ENCODE results near the gene RAF1.

RAF1 gene

GRCh38 chr3:12585181-12585580, 78.7 kb downstream of the RAF1 start:
- peaks cover 4% of the 10 kb centered on the region; the same call in 1 of the 2 replicates for H3K4me1 ChIP-seq (ENCODE audit: insufficient read depth, low read length)
- H3K36me3 ChIP-seq (ENCODE audit: insufficient read depth, low read length), result peaks cover 59% of the 10 kb centered on the region
- no peaks in the 10 kb centered on the region for H3K9me3 ChIP-seq (ENCODE audit: control insufficient read depth, insufficient read depth, low read length)
- H3K9ac ChIP-seq (ENCODE audit: low read depth, low read length), result no peak overlapping the region

- Histone ChIP-seq H3K9ac (ENCODE audit: low read depth, low read length) (no peak overlapping the region), H3K36me3 (ENCODE audit: insufficient read depth, low read length) (peaks cover 55% of the 10 kb centered on the region), H3K4me1 (ENCODE audit: insufficient read depth, low read length) (peaks cover 4% of the 10 kb centered on the region; the same call in 1 of the 2 replicates), H3K9me3 (ENCODE audit: control insufficient read depth, insufficient read depth, low read length) (no peaks in the 10 kb centered on the region)
Measured at GRCh38 chr3:12584083-12584482, 79.8 kb downstream of the RAF1 start.

GRCh38 chr3:12583280-12583679, 80.6 kb downstream of the RAF1 start:
- Histone ChIP-seq H3K9ac (ENCODE audit: low read depth, low read length) (no peak overlapping the region), H3K4me1 (ENCODE audit: insufficient read depth, low read length) (peaks cover 4% of the 10 kb centered on the region; the same call in 1 of the 2 replicates), H3K9me3 (ENCODE audit: control insufficient read depth, insufficient read depth, low read length) (no peaks in the 10 kb centered on the region), H3K36me3 (ENCODE audit: insufficient read depth, low read length) (peaks cover 52% of the 10 kb centered on the region)

GRCh38 chr3:12582730-12583129, 81.2 kb downstream of the RAF1 start:
- Histone ChIP-seq H3K9me3 (ENCODE audit: control insufficient read depth, insufficient read depth, low read length) (no peaks in the 10 kb centered on the region), H3K9ac (ENCODE audit: low read depth, low read length) (no peak overlapping the region), H3K4me1 (ENCODE audit: insufficient read depth, low read length) (peaks cover 4% of the 10 kb centered on the region; the same call in 1 of the 2 replicates), H3K36me3 (ENCODE audit: insufficient read depth, low read length) (peaks cover 48% of the 10 kb centered on the region)

GRCh38 chr3:12579905-12580304, 84.0 kb downstream of the RAF1 start:
- Histone ChIP-seq H3K36me3 (ENCODE audit: insufficient read depth, low read length) (peaks cover 41% of the 10 kb centered on the region), H3K9me3 (ENCODE audit: control insufficient read depth, insufficient read depth, low read length) (no peaks in the 10 kb centered on the region), H3K9ac (ENCODE audit: low read depth, low read length) (no peak overlapping the region), H3K4me1 (ENCODE audit: insufficient read depth, low read length) (peaks cover 4% of the 10 kb centered on the region; the same call in 1 of the 2 replicates)

- peaks cover 36% of the 10 kb centered on the region for H3K36me3 ChIP-seq (ENCODE audit: insufficient read depth, low read length)
- no peaks in the 10 kb centered on the region for H3K9me3 ChIP-seq (ENCODE audit: control insufficient read depth, insufficient read depth, low read length)
- no peak overlapping the region for H3K9ac ChIP-seq (ENCODE audit: low read depth, low read length)
- peaks cover 4% of the 10 kb centered on the region; the same call in 1 of the 2 replicates for H3K4me1 ChIP-seq (ENCODE audit: insufficient read depth, low read length)
Measured at GRCh38 chr3:12579456-12579855, 84.5 kb downstream of the RAF1 start.

GRCh38 chr3:12578742-12579141, 85.2 kb downstream of the RAF1 start:
- no peak overlapping the region for H3K9ac ChIP-seq (ENCODE audit: low read depth, low read length)
- peaks cover 33% of the 10 kb centered on the region for H3K36me3 ChIP-seq (ENCODE audit: insufficient read depth, low read length)
- H3K4me1 ChIP-seq (ENCODE audit: insufficient read depth, low read length), result no peaks in the 10 kb centered on the region
- H3K9me3 ChIP-seq (ENCODE audit: control insufficient read depth, insufficient read depth, low read length), result no peaks in the 10 kb centered on the region

GRCh38 chr3:12577379-12577778, 86.5 kb downstream of the RAF1 start:
- Histone ChIP-seq H3K36me3 (ENCODE audit: insufficient read depth, low read length) (peaks cover 32% of the 10 kb centered on the region), H3K9me3 (ENCODE audit: control insufficient read depth, insufficient read depth, low read length) (no peaks in the 10 kb centered on the region), H3K9ac (ENCODE audit: low read depth, low read length) (no peak overlapping the region), H3K4me1 (ENCODE audit: insufficient read depth, low read length) (no peaks in the 10 kb centered on the region)

- H3K36me3 ChIP-seq (ENCODE audit: insufficient read depth, low read length), result peaks cover 29% of the 10 kb centered on the region
- H3K4me1 ChIP-seq (ENCODE audit: insufficient read depth, low read length), result peaks cover 11% of the 10 kb centered on the region; the same call in 1 of the 2 replicates
- H3K9ac ChIP-seq (ENCODE audit: low read depth, low read length), result no peak overlapping the region
- H3K9me3 ChIP-seq (ENCODE audit: control insufficient read depth, insufficient read depth, low read length), result no peaks in the 10 kb centered on the region
Measured at GRCh38 chr3:12574661-12575060, 89.3 kb downstream of the RAF1 start.

- H3K4me1 ChIP-seq (ENCODE audit: insufficient read depth, low read length), result peaks cover 11% of the 10 kb centered on the region; the same call in 1 of the 2 replicates
- no peaks in the 10 kb centered on the region for H3K9me3 ChIP-seq (ENCODE audit: control insufficient read depth, insufficient read depth, low read length)
- H3K36me3 ChIP-seq (ENCODE audit: insufficient read depth, low read length), result peaks cover 29% of the 10 kb centered on the region
Measured at GRCh38 chr3:12574131-12574530, 89.8 kb downstream of the RAF1 start.

GRCh38 chr3:12571986-12572385, 91.9 kb downstream of the RAF1 start:
- Histone ChIP-seq H3K9ac (ENCODE audit: low read depth, low read length) (no peak overlapping the region), H3K4me1 (ENCODE audit: insufficient read depth, low read length) (peaks cover 11% of the 10 kb centered on the region; the same call in 1 of the 2 replicates), H3K36me3 (ENCODE audit: insufficient read depth, low read length) (peaks cover 29% of the 10 kb centered on the region), H3K9me3 (ENCODE audit: control insufficient read depth, insufficient read depth, low read length) (no peaks in the 10 kb centered on the region)

More at GRCh38 chr3:12574131-12574530, 89.8 kb downstream of the RAF1 start:
- no peak overlapping the region for H3K9ac ChIP-seq (ENCODE audit: low read depth, low read length)

GRCh38 chr3:12569836-12570235, 94.1 kb downstream of the RAF1 start:
- peaks cover 13% of the 10 kb centered on the region; the same call in 1 of the 2 replicates for H3K4me1 ChIP-seq (ENCODE audit: insufficient read depth, low read length)
- no peaks in the 10 kb centered on the region for H3K9me3 ChIP-seq (ENCODE audit: control insufficient read depth, insufficient read depth, low read length)
- no peak overlapping the region for H3K9ac ChIP-seq (ENCODE audit: low read depth, low read length)
- H3K36me3 ChIP-seq (ENCODE audit: insufficient read depth, low read length), result peaks cover 15% of the 10 kb centered on the region

GRCh38 chr3:12568747-12569146, 95.2 kb downstream of the RAF1 start:
- Histone ChIP-seq H3K9ac (ENCODE audit: low read depth, low read length) (no peak overlapping the region), H3K9me3 (ENCODE audit: control insufficient read depth, insufficient read depth, low read length) (no peaks in the 10 kb centered on the region), H3K4me1 (ENCODE audit: insufficient read depth, low read length) (peaks cover 13% of the 10 kb centered on the region; the same call in 1 of the 2 replicates), H3K36me3 (ENCODE audit: insufficient read depth, low read length) (peaks cover 11% of the 10 kb centered on the region)

- peaks cover 19% of the 10 kb centered on the region for H3K4me1 ChIP-seq (ENCODE audit: insufficient read depth, low read length)
- H3K9ac ChIP-seq (ENCODE audit: low read depth, low read length), result no peak overlapping the region
- H3K36me3 ChIP-seq (ENCODE audit: insufficient read depth, low read length), result peaks cover 3% of the 10 kb centered on the region; the same call in 1 of the 2 replicates
- no peaks in the 10 kb centered on the region for H3K9me3 ChIP-seq (ENCODE audit: control insufficient read depth, insufficient read depth, low read length)
Measured at GRCh38 chr3:12566976-12567375, 96.9 kb downstream of the RAF1 start.

GRCh38 chr3:12562451-12562850, 101.5 kb downstream of the RAF1 start:
- Histone ChIP-seq H3K4me1 (ENCODE audit: insufficient read depth, low read length) (peaks cover 36% of the 10 kb centered on the region), H3K9me3 (ENCODE audit: control insufficient read depth, insufficient read depth, low read length) (no peaks in the 10 kb centered on the region), H3K36me3 (ENCODE audit: insufficient read depth, low read length) (no peaks in the 10 kb centered on the region), H3K9ac (ENCODE audit: low read depth, low read length) (no peak overlapping the region)

Measured in ES-I3 (cell line).